Measurements from ENCODE around the gene HEXIM1. TPM values are rescaled to one million over a fixed set of nuclear protein-coding genes. Genes with fewer than 3 reads are reported as not detected.
A peak's percentile ranks its signal among the peaks of the same experiment; 100 is the strongest.

HEXIM1 gene
- total RNA-seq = 7.0 and 11.0 TPM in 2 replicates

GRCh38 chr17:45148183-45149036, at the start of gene HEXIM1:
Gene HEXIM1 (plus strand): TSS chr17:45148475. CDS start chr17:45149191, 716 bp downstream.
- peak; percentile 100 for DNase-seq

GRCh38 chr17:45098869-45099616, 49.2 kb upstream of the HEXIM1 start:
- peak; percentile 88 for DNase-seq

- DNase-seq = no peak
Measured at GRCh38 chr17:45101546-45101882, 46.8 kb upstream of the HEXIM1 start.

GRCh38 chr17:45101883-45102811, 46.1 kb upstream of the HEXIM1 start:
- no peak for DNase-seq

- DNase-seq = no peak
Measured at GRCh38 chr17:45102856-45103255, 45.4 kb upstream of the HEXIM1 start.

GRCh38 chr17:45103269-45103795, 44.9 kb upstream of the HEXIM1 start:
- DNase-seq = no peak

GRCh38 chr17:45104029-45104428, 44.2 kb upstream of the HEXIM1 start:
- no peak for DNase-seq

GRCh38 chr17:45104497-45104896, 43.8 kb upstream of the HEXIM1 start:
- DNase-seq = no peak

- no peak for DNase-seq
Measured at GRCh38 chr17:45104907-45105624, 43.2 kb upstream of the HEXIM1 start.

GRCh38 chr17:45106096-45106495, 42.2 kb upstream of the HEXIM1 start:
- no peak for DNase-seq

GRCh38 chr17:45106582-45106981, 41.7 kb upstream of the HEXIM1 start:
- DNase-seq = no peak

- no peak for DNase-seq
Measured at GRCh38 chr17:45107293-45108010, 40.8 kb upstream of the HEXIM1 start.

- DNase-seq = no peak
Measured at GRCh38 chr17:45108051-45108450, 40.2 kb upstream of the HEXIM1 start.

- DNase-seq = peak; percentile 62
Measured at GRCh38 chr17:45108595-45109521, 39.4 kb upstream of the HEXIM1 start.

- no peak for DNase-seq
Measured at GRCh38 chr17:45110676-45111611, 37.3 kb upstream of the HEXIM1 start.

- no peak for DNase-seq
Measured at GRCh38 chr17:45111850-45112249, 36.4 kb upstream of the HEXIM1 start.

- no peak for DNase-seq
Measured at GRCh38 chr17:45112559-45113423, 35.5 kb upstream of the HEXIM1 start.

GRCh38 chr17:45113424-45113754, 34.9 kb upstream of the HEXIM1 start:
- DNase-seq = no peak

Data from dermis blood vessel endothelial cell (primary cell).